GM19099 (cell line): Measurements from ENCODE around the gene SPINK6.

ENCODE experiments used
- POLR2A ChIP-seq: IDR thresholded peaks from 3 replicates; pipeline ENCODE4 v1.6.1; 2011; ENCODE audit warnings: low read depth; ENCODE audit not compliant: insufficient read length; ENCODE audit errors: extremely low read depth

Gene SPINK6

DNA sequence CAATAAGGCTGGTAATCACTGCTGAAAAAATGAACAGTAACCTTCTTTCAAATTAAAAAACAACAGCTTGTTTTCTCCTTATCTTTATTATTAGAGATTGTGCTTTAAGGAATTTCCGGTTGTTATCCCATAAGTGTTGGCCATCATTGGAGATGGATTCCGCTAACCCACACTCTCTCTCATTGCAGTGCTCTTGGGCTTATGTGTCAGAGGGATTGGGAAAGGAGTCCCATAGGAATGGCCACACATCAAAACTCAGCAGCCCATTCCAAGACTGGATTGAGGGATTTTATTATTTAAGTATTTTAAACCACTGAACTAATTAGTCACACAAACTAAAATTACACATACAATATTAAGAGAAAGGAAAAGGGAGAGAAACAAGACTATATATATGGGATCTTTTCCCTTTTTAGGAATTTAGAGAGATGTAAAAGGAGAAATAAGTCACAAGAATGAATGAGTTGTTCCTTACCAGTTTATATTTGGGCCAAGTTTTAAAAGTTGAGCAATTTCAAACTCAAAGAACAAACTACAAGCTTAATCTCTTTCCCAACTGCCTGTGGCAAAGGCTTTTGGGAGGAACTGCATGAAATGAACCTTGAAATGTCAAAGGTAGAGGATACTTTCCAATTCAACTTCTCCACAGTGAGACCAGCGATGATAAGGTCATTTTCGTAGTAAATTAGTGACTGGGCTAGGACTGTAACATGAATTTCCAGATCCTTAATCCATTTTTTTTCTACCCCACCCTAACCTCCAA is 2.4 kb downstream of the SPINK6 start:
- TF ChIP-seq POLR2A: no peak

DNA sequence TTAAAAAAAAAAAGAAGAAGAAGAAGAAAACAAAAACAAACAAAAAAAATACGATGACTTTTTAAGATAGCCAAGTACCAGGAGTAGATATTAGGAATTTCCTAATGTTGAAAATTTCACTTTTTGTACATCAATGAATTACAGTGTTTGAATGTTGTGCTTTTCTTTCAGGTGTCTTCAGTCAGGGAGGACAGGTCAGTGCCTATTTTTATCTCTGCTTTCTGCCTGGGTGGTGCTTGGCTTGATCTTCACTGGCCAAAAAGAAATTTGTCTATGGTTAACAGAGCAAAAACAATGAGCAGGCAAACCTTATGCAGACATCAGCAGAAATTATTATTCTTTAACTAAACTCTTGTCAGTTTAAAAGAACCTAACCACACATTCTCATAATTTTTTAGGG is 3.0 kb downstream of the SPINK6 start:
- no peak for TF ChIP-seq POLR2A

DNA sequence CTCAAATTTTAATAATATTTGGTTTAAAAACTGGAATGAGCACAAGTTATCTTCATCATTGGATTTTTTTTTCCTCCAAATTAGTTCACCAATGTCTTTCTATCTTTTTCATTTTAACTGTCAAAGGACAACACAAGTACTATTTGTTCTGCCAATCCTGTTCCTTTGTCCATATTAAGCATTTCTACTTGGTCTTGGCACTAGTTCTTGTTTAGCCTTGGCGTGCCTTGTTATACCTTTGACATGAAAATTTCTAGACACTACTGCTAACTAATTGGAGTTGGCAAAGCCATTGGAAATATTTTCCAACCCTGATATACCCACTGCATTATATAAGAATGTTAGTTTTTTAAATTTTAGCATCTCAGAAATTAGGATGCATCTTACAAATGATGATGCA is 3.8 kb downstream of the SPINK6 start:
- TF ChIP-seq POLR2A: no peak

DNA sequence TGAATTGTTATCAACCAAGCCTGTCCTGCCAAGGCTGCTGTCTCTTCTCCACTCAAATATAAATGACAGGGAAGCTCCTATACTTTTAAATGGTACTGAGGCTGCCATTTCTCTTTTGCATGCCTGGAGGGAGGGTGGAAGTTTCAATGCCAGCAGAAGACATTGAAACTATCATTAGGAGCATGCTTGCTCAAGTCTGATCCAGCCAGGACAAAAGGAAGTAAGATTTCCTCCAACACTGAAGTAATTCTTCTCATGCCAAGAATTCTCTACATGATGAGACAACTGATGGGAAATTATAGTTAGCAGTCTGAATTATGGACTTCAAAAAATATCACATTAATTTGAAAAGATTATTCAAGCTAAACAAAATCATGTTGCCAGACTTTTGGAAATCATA is 5.4 kb downstream of the SPINK6 start:
- no peak for TF ChIP-seq POLR2A

DNA sequence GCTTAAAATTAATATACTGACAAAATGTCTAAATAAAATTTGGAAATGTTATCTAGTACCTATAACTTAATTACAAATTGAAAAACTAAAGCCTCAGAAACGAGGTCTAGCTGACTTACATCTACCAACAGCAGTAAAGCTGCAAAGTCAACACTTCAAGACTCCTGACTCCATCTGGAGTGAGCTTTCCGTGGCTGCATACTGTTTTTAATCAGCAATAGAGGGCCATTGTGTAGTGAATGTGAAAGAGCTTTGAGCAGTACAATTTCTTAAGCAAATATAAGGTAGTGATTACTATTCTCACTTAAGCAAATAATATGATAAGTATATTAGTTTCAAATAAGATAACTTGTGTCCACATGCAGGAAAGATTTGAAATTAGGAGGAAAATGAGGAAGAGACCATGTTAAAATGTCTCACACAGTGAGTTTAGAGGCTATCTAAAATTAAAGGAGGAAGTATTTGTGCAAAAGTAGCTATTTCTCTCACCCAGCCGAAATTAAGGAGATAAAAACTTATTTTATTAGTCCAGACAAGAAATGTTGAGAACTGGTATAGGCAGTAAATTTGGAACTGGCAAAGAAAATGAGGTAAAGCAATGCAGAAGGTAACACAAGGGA is 6.4 kb downstream of the SPINK6 start:
- no peak for TF ChIP-seq POLR2A

DNA sequence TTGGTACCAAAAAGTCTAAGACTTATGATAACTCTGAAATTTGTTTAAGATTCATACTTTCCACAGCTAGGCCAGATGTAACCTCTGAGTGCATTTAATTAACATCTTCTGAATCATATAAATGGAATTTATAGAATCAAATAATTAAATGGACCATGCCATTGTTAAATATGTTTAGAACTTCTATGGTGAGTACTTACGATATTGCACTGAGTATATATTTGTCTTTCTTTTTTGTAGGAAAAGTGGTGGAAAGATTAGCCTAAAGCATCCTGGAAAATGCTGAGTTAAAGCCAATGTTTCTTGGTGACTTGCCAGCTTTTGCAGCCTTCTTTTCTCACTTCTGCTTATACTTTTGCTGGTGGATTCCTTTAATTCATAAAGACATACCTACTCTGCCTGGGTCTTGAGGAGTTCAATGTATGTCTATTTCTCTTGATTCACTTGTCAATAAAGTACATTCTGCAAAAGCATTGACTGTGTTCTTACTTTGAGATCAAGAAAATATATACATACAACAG is 11.9 kb downstream of the SPINK6 start:
- no peak for TF ChIP-seq POLR2A

DNA sequence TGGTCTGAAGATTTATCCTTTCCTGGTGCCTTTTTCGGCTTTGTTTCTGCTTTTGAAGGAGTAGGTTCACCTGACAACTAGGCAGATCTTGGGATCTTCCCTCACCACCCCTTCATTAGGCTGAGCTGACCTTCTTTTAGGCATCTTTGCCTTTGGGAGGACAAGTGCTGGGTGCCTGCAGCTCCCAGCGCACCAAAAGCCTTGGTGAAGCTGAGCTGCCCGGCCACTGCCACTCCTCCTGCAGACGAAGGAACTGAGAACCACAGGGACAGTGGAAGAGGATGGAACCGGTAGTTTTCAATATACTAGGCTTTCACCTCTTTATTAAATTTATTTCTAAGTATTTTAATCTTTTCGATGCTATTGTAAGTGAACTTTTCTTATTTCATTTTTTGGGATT is 18.7 kb downstream of the SPINK6 start:
- no peak for TF ChIP-seq POLR2A

DNA sequence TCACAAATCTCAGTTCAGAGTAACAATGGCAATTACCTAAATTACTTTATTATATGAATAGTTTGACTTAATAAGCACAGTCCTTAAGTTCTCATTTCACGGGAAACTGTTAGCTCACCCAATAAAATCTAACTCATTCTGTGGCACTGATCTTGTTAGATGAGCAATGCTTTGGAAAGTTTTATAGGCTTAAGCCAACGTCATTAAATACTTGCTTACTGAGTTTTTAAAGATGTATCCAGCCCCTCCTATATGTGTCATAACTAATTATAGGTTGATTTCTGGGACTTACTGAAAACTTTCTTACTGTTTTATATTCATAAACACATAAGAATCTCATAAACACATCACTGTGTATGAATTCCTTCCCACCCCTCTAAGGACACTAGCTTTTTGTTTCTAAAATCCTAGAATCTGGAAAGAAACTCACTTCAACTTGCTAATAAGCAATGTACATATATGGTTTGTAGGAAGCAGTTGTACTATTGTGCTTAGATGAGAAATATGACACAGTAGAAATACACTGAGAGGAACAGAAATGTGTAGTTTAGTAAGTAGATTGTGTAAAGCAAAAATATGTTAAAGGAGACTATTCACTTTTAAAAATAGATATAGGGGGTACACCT is 21.4 kb downstream of the SPINK6 start:
- no peak for TF ChIP-seq POLR2A

DNA sequence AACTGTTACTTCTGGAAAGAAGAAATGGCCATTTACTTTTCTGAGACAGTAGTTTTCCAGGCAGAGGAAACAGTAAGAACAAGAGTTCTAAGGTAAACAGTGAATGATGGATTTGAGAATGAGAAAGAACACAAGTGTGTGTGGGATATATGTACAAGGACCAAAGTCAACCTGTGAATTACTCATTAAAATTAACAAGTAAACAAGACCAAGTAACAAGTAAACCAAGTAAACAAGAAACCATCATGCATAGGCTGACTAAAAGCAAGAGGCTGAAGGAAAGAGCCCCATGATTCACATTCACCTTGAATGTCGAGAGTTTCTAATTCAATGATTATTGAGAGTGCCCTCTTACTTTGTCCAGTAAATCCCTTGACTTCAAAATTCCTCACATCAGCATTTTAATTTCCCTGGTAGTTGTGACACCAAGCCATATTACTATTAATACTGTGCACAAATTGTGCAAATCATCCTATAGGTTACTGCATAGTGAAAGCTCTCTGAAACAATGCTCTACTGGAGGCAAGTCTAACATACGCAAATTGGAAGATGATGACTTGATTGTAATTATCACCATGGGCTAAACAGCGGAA is 25.6 kb downstream of the SPINK6 start:
- no peak for TF ChIP-seq POLR2A

DNA sequence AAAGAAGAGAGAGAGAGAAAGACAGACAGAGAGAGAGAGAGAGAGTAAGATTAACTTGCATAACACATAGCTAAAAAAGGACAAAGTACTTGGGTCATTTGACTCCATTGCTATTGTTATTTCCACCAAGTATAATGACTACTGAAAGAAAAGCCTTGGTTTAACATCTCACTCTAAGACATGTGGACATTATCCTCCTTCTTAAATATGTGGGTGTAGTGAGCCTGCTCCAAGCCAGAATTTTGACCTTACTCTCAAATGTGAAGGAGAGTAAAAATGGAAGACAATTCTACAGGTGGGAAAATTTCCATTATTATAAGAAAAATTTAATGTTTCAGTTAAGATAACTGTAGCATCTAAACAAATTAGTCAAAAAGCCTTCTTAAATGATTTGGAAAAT is 27.0 kb downstream of the SPINK6 start:
- no peak for TF ChIP-seq POLR2A

DNA sequence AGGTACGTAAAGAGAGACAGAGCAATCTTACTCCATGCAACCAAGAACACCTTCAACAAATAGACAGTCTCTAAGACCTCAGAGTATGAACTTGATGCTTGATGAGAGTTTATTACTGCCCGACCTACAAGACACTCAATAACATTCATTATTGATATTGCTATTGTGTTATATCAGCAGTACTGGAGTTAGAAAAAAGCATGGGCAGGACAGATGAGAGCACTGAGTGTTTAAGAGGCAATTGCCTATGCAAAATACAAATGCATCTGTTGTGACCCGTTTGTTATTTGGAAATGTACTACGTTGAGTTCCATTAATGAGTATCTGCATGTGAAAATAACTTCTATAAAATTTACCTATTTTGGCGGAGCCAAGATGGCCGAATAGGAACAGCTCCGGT is 27.4 kb downstream of the SPINK6 start:
- no peak for TF ChIP-seq POLR2A

DNA sequence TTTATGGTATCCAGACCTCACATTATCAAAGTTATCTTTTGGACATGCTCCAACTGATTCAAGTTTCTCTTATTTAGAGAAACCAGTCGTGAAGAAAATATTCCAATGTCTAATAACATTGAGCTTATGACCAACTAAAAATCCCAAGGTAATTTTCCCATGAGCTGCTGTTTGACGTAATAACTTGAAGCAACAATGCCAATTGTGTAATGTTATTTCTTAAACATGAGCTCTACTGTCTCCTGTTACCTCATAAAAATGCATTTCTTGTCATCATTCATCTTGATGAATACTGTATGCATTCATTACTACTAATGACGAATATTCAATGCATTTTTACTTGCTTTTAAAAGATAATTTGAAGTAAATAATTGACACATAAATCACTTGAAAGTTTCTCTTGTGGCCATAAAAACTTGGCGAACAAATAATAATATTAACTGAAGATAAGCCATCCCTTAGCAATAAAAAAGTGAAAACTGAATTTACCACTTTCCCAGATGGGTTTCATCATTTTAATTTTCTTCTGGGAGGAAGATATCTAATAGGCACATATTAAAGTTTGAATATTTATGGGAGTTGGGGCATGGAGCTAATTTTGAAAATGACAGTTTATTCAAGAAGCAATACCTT is 35.1 kb downstream of the SPINK6 start:
- no peak for TF ChIP-seq POLR2A

DNA sequence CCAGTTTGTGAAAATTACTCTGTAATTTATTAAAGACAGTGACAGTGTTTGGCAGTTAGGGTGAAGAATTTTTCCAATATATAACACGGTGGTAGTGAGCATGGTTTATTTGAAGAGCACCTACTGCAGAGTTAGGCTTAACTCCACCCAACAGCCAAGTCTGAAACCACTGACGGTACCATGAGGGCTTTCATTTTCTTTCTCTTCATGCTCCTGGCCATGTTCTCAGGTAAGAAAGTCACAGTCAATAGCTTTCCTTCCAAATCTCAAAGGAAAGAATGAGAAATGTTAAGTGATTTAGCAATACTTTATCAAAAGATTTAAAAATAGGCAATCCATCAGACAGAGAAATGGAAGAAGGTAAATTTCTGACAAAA is 35.6 kb downstream of the SPINK6 start, which contains the start of gene MARCOL:
Gene MARCOL, plus strand, starts transcription at position 108 of the 377 bp plus-strand sequence. Its CDS starts 73 bp downstream, at position 181.
- no peak for TF ChIP-seq POLR2A

DNA sequence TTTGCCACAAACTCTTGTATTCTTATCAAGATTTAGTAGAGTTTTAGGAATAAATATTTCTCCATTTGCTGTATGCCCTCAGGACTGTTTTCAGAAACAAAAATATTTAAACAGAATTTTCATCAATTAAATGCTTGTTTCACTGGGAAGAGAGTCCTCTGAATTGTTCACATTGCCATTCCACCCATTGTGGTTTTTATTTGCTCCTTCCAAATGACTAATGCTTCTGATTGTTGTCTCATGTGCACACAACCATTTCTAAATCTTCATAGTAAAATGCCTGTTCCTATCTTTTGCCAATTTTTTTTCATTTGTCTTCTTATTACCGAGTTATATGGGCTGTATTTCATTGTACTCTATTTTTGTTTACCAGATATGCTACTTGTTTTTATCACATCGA is 46.1 kb downstream of the SPINK6 start:
- TF ChIP-seq POLR2A: no peak

DNA sequence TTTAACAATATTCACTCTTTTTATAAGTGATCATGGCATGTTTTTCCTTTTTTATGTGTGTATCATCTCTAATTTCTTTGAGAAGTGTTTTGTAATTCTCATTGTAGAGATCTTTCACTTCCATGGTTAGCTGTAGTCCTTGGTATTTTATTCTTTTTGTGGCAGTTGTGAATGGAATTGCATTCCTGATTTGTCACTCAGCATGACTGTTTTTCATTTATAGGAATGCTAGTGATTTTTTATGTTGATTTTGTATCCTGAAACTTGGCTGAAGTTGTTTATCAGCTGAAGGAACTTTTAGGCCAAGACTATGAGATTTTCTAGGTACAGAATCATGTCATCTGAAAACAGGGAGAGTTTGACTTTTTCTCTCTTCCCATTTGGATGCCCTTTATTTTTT is 52.6 kb downstream of the SPINK6 start:
- TF ChIP-seq POLR2A: no peak
